Activated CD8-positive, alpha-beta T cell treated with anti-CD3 and anti-CD28 coated beads for 36 hours (primary cell): Measurements from ENCODE around the gene PDE6A. TPM values are rescaled to one million over a fixed set of nuclear protein-coding genes. Genes with fewer than 3 reads are reported as not detected.
"Not testable (repeated sequence)": the region's sequence is repeated elsewhere in the genome, so short reads cannot be mapped to it uniquely, and the experiment has no call there.

Experiments used
- ATAC-seq: fragments of 200-7000 bp; cut with Tn5 transposase; one replicate; pipeline ENCODE4 v1.10.0; 2021; ENCODE audit warnings: mild to moderate bottlenecking, moderate library complexity
- CTCF ChIA-PET: fragments of 350-600 bp; sonication (Branson Sonifier 250); formaldehyde crosslinking; loops from one replicate; lab custom pipeline; 2021; ENCODE audit warnings: antibody characterized with exemption; lab: Charles Lee
- POLR2A ChIA-PET: fragments of 350-600 bp; sonication (Branson Sonifier 250); formaldehyde crosslinking; loops from one replicate; lab custom pipeline; 2021; ENCODE audit warnings: antibody characterized with exemption; lab: Charles Lee
- DNase-seq: peaks from one replicate; pipeline ENCODE4 v3.0.0-alpha.2; 2020
- H3K27ac Mint-ChIP-seq: one replicate; pipeline ENCODE4 v1.8.0; 2021; ENCODE audit warnings: mild to moderate bottlenecking, mixed read lengths
- H3K27me3 Mint-ChIP-seq: one replicate; pipeline ENCODE4 v1.8.0; 2021; ENCODE audit warnings: mixed read lengths
- H3K36me3 Mint-ChIP-seq: one replicate; pipeline ENCODE4 v1.8.0; 2021; ENCODE audit warnings: low read depth, mixed read lengths
- H3K4me1 Mint-ChIP-seq: one replicate; pipeline ENCODE4 v1.8.0; 2021; ENCODE audit warnings: low read depth, mixed read lengths
- H3K4me3 Mint-ChIP-seq: one replicate; pipeline ENCODE4 v1.8.0; 2021; ENCODE audit warnings: mild to moderate bottlenecking, moderate library complexity, mixed read lengths
- H3K9me3 Mint-ChIP-seq: one replicate; pipeline ENCODE4 v1.8.0; 2021; ENCODE audit warnings: mixed read lengths
- CTCF ChIP-seq: fragments of 200-600 bp; IDR thresholded peaks from one replicate; pipeline ENCODE4 v1.8.0; 2022; ENCODE audit warnings: antibody characterized with exemption, mild to moderate bottlenecking
- intact Hi-C: fragments of 100-400 bp; cut with micrococcal nuclease; formaldehyde crosslinking; loops from one replicate; pipeline ENCODE4 v1.10.0; 2022
- total RNA-seq, 2 experiments: library from RNA; stranded (reverse); gene quantifications; one replicate each; pipeline ENCODE4 v1.2.3, GENCODE V29; 2021

Gene PDE6A
- total RNA-seq, 2 experiments from 2014 or later: not detected

- ChIA-PET POLR2A (interaction anchor here (1.5 kb wide), 1 partner anchor 16 kb away, joined by 3 read pairs; no protein-coding TSS in a partner anchor), CTCF (interaction anchor here (3.6 kb wide), 1 partner anchor 11 kb away, joined by 29 read pairs; no protein-coding TSS in a partner anchor)
- no peaks in the 10 kb centered on the region for H3K9me3 Mint-ChIP-seq
- no peaks in the 10 kb centered on the region for H3K27me3 Mint-ChIP-seq
- intact Hi-C loops: no loop called here
- no peak for TF ChIP-seq CTCF
- no peak overlapping the region for H3K27ac Mint-ChIP-seq
- H3K4me3 Mint-ChIP-seq: no peak overlapping the region
- DNase-seq (no peak), ATAC-seq (no peak)
- peaks cover 14% of the 10 kb centered on the region for H3K4me1 Mint-ChIP-seq
- H3K36me3 Mint-ChIP-seq: no peaks in the 10 kb centered on the region
These were observed 80.8 kb downstream of the PDE6A start for GRCh38 chr5:149863830-149864229.

GRCh38 chr5:149863176-149863575 is 81.4 kb downstream of the PDE6A start:
- H3K9me3 Mint-ChIP-seq: no peaks in the 10 kb centered on the region
- no peak overlapping the region for H3K27ac Mint-ChIP-seq
- no peaks in the 10 kb centered on the region for H3K36me3 Mint-ChIP-seq
- ChIA-PET CTCF (interaction anchor here (3.2 kb wide), 1 partner anchor 10 kb away, joined by 28 read pairs; no protein-coding TSS in a partner anchor), POLR2A (no interaction called here)
- no peak for TF ChIP-seq CTCF
- no peaks in the 10 kb centered on the region for H3K27me3 Mint-ChIP-seq
- peaks cover 14% of the 10 kb centered on the region for H3K4me1 Mint-ChIP-seq
- intact Hi-C loops: no loop called here
- DNase-seq (no peak), ATAC-seq (no peak)
- H3K4me3 Mint-ChIP-seq: no peak overlapping the region

- no peaks in the 10 kb centered on the region for H3K27me3 Mint-ChIP-seq
- DNase-seq (peak; percentile 67), ATAC-seq (peak; percentile 84)
- ChIA-PET POLR2A (interaction anchor here (0.7 to 0.8 kb wide), 2 partner anchors 8 to 641 kb away, joined by 3 read pairs; no protein-coding TSS in a partner anchor), CTCF (interaction anchor here (0.6 to 3.2 kb wide), 10 partner anchors 8 to 269 kb away, joined by 3 to 28 read pairs (median 3); partner anchors contain the start of gene SLC26A2)
- no peak for TF ChIP-seq CTCF
- H3K4me1 Mint-ChIP-seq: peaks cover 14% of the 10 kb centered on the region
- H3K9me3 Mint-ChIP-seq: no peaks in the 10 kb centered on the region
- H3K36me3 Mint-ChIP-seq: peaks cover 2% of the 10 kb centered on the region
- intact Hi-C loops: no loop called here
- H3K27ac Mint-ChIP-seq: peak overlapping the region; percentile 64
- H3K4me3 Mint-ChIP-seq: no peak overlapping the region
These were observed 83.7 kb downstream of the PDE6A start for GRCh38 chr5:149860801-149861322.

GRCh38 chr5:149859746-149860145 is 84.8 kb downstream of the PDE6A start:
- no peak overlapping the region for H3K4me3 Mint-ChIP-seq
- no peak overlapping the region for H3K27ac Mint-ChIP-seq
- ATAC-seq (no peak), DNase-seq (no peak)
- H3K9me3 Mint-ChIP-seq: no peaks in the 10 kb centered on the region
- peaks cover 14% of the 10 kb centered on the region for H3K4me1 Mint-ChIP-seq
- H3K27me3 Mint-ChIP-seq: no peaks in the 10 kb centered on the region
- CTCF ChIA-PET: interaction anchor here (1.1 kb wide), 1 partner anchor 31 kb away, joined by 3 read pairs; no protein-coding TSS in a partner anchor
- POLR2A ChIA-PET: no interaction called here
- intact Hi-C loops: no loop called here
- TF ChIP-seq CTCF: no peak
- peaks cover 2% of the 10 kb centered on the region for H3K36me3 Mint-ChIP-seq

- ATAC-seq, H3K36me3 Mint-ChIP-seq, H3K27me3 Mint-ChIP-seq, H3K9me3 Mint-ChIP-seq, DNase-seq, POLR2A ChIA-PET, H3K4me3 Mint-ChIP-seq, H3K27ac Mint-ChIP-seq, intact Hi-C loops: not testable (repeated sequence)
- CTCF ChIA-PET: interaction anchor here (1.3 kb wide), 2 partner anchors 13 to 25 kb away, joined by 4 read pairs; no protein-coding TSS in a partner anchor
- H3K4me1 Mint-ChIP-seq: peaks cover 14% of the 10 kb centered on the region
These were observed 86.1 kb downstream of the PDE6A start for GRCh38 chr5:149858481-149858880.
